GM12873 (cell line): ENCODE data around the gene FBLIM1.

Source experiments
- CTCF ChIP-seq: IDR thresholded peaks from 2 replicates; pipeline ENCODE4 v1.5.1; 2012; ENCODE audit warnings: low read depth, mild to moderate bottlenecking, moderate library complexity, low read length, control low read depth; ENCODE audit not compliant: insufficient read depth; ENCODE audit errors: missing control alignments

FBLIM1 gene

GRCh38 chr1:15775706-15776105 lies 17.1 kb downstream of the FBLIM1 start:
- no peak for TF ChIP-seq CTCF

GRCh38 chr1:15777909-15778707 lies 19.5 kb downstream of the FBLIM1 start:
- no peak for TF ChIP-seq CTCF

- no peak for TF ChIP-seq CTCF
Measured at GRCh38 chr1:15785683-15786082, 27.1 kb downstream of the FBLIM1 start.

- no peak for TF ChIP-seq CTCF
Measured at GRCh38 chr1:15786581-15786980, 28.0 kb downstream of the FBLIM1 start.

GRCh38 chr1:15788624-15789301 lies 30.2 kb downstream of the FBLIM1 start:
- TF ChIP-seq CTCF = no peak

GRCh38 chr1:15796086-15796462 lies 37.5 kb downstream of the FBLIM1 start:
- no peak for TF ChIP-seq CTCF

- no peak for TF ChIP-seq CTCF
Measured at GRCh38 chr1:15797614-15798390, 39.2 kb downstream of the FBLIM1 start.
